Measurements from ENCODE around the gene TPPP. TPM values are rescaled to one million over a fixed set of nuclear protein-coding genes. Genes with fewer than 3 reads are reported as not detected.
A peak's percentile ranks its signal among the peaks of the same experiment; 100 is the strongest.

Gene TPPP
- polyA plus RNA-seq, 1 donor (not counting 4 experiments of a cell fraction or from before 2014, with no cell fraction given): 0.88 TPM

DNA sequence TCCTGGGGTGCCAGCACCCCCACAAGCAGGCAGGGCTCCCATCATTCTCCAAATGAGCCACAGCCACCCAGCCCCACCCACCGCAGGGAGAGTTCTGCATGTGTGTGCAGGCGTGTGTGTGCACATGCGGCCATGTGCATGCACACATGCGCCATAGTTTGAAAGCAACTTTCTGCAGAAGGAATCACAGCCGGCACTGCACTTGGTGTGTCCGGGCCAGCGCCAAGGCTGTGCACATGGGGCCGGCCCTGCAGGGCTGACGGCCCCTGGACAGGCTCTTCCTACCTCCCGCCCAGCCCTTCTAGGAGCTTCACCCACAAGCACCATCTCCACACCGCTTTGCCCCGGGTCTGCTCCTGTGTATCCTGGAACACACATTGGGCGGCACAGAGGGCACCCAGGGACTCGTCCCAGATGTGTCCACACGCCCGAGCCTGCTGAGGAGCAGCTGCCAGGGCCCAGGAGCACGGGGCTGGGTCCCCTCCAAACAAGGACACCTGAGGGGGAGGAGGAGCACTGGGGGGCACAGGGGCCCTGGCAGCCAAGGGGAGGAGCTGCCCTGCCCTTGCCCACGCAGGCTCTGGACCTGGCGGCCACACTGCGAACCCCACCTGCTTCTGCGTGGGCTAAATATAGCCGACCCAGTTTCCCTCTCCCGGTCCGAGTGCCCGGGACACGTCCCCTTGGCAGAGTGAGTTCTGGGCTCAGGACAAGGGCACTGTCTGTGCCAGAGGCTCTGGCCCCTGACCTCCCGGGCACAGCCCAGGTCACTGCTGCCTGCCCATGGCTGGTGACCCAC, 19.1 kb downstream of the TPPP start:
- Histone ChIP-seq H3K9me1 (ENCODE audit: control insufficient read depth, extremely low read depth, insufficient read depth, low read length) (no peaks in the 10 kb centered on the region), H3K36me3 (ENCODE audit: control insufficient read depth in 2 of 2, extremely low read depth in 1 of 2, insufficient read depth in 2 of 2, low read length in 2 of 2) (no peaks in the 10 kb centered on the region), H3K4me2 (ENCODE audit: control insufficient read depth, extremely low read depth, insufficient read depth, low read depth, low read length) (no peak overlapping the region), H3K9ac (ENCODE audit: control insufficient read depth, extremely low read depth, insufficient read depth, low read length) (no peak overlapping the region), H3K27ac (ENCODE audit: control insufficient read depth, insufficient read depth, low read length) (no peak overlapping the region), H4K20me1 (ENCODE audit: control insufficient read depth, extremely low read depth, insufficient read depth, low read length) (peaks cover 3% of the 10 kb centered on the region), H3K9me3 (ENCODE audit: control insufficient read depth, low read depth, low read length) (no peaks in the 10 kb centered on the region), H3K27me3 (ENCODE audit: control insufficient read depth, extremely low read depth, insufficient read depth, low read length) (peaks cover 29% of the 10 kb centered on the region), H3K4me1 (ENCODE audit: control insufficient read depth, extremely low read depth, insufficient read depth, low read length) (peaks cover 13% of the 10 kb centered on the region), H2AFZ (ENCODE audit: control insufficient read depth, low read length) (no peak overlapping the region), H3K4me3 (ENCODE audit: control insufficient read depth in 2 of 3, extremely low read depth in 1 of 3, insufficient read depth in 2 of 3, low read depth in 1 of 3, low read length in 3 of 3) (no peak overlapping the region), H3K79me2 (ENCODE audit: control insufficient read depth, insufficient read depth, low read length) (no peaks in the 10 kb centered on the region)
- DNase-seq (ENCODE audit: low read depth, low spot score) (no peak), FAIRE-seq (no peak)
- TF ChIP-seq EZH2 (IDR thresholded peaks at IDR 0.05; ENCODE audit: low read length): peak; percentile 61
- TF ChIP-seq, protein P1, sequence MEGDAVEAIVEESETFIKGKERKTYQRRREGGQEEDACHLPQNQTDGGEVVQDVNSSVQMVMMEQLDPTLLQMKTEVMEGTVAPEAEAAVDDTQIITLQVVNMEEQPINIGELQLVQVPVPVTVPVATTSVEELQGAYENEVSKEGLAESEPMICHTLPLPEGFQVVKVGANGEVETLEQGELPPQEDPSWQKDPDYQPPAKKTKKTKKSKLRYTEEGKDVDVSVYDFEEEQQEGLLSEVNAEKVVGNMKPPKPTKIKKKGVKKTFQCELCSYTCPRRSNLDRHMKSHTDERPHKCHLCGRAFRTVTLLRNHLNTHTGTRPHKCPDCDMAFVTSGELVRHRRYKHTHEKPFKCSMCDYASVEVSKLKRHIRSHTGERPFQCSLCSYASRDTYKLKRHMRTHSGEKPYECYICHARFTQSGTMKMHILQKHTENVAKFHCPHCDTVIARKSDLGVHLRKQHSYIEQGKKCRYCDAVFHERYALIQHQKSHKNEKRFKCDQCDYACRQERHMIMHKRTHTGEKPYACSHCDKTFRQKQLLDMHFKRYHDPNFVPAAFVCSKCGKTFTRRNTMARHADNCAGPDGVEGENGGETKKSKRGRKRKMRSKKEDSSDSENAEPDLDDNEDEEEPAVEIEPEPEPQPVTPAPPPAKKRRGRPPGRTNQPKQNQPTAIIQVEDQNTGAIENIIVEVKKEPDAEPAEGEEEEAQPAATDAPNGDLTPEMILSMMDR (optimal IDR thresholded peaks at IDR 0.05 in 1 of 3, IDR thresholded peaks at IDR 0.05 in 1 of 3, conservative IDR thresholded peaks at IDR 0.05 in 1 of 3; ENCODE audit: extremely low read depth in 1 of 3, insufficient read depth in 2 of 3, low read length in 3 of 3): no peak
- dilution Hi-C loops (cut with MboI; ENCODE audit: extremely low pct_ligation_motif_present, low sequenced_read_pairs): no loop called here

DNA sequence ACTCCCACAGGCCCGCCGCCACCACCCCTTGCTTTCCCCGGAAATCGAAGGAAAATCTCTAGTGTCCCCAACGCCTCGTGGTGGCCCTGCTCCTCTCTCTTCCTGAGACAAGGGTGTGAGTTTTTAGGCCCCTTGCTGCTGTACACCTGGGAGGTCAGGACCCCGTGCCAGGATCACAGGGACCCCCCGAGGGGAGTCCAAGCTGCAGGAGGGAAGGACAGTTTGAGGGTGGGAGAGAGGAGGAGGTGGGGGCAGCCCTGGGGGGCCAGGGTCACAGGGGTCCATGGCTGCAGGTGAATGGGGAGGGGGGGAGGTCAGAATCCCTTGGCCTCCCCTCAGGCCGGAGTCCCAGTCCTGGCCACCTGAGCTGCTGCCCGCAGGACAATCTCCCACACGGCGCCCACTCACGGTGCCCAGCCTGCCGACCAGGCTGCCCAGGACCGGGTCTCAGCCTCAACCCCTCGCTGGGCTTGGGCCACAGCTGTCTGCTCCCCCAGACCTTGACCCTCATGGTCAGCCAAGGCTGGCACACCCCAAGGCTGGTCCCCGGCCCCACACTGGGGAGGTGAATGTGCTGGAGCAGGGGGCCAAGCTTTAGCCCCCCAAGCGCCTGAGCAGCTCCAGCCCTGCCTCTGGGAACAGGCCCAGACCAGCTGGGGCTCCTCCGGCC, 19.9 kb downstream of the TPPP start:
- peaks cover 13% of the 10 kb centered on the region for H3K4me1 ChIP-seq (ENCODE audit: control insufficient read depth, extremely low read depth, insufficient read depth, low read length)
- dilution Hi-C loops (cut with MboI; ENCODE audit: extremely low pct_ligation_motif_present, low sequenced_read_pairs): no loop called here
- peak overlapping the region; percentile 56 for H3K9ac ChIP-seq (ENCODE audit: control insufficient read depth, extremely low read depth, insufficient read depth, low read length)
- peak overlapping the region; percentile 29 for H3K4me2 ChIP-seq (ENCODE audit: control insufficient read depth, extremely low read depth, insufficient read depth, low read depth, low read length)
- peaks cover 29% of the 10 kb centered on the region for H3K27me3 ChIP-seq (ENCODE audit: control insufficient read depth, extremely low read depth, insufficient read depth, low read length)
- H3K36me3 ChIP-seq (ENCODE audit: control insufficient read depth in 2 of 2, extremely low read depth in 1 of 2, insufficient read depth in 2 of 2, low read length in 2 of 2): peaks cover 2 to 5% of the 10 kb centered on the region in 2 experiments
- H3K4me3 ChIP-seq (ENCODE audit: control insufficient read depth in 2 of 3, extremely low read depth in 1 of 3, insufficient read depth in 2 of 3, low read depth in 1 of 3, low read length in 3 of 3): no peak overlapping the region
- FAIRE-seq: no peak
- H3K9me3 ChIP-seq (ENCODE audit: control insufficient read depth, low read depth, low read length): no peaks in the 10 kb centered on the region
- H3K79me2 ChIP-seq (ENCODE audit: control insufficient read depth, insufficient read depth, low read length): no peaks in the 10 kb centered on the region
- H3K27ac ChIP-seq (ENCODE audit: control insufficient read depth, insufficient read depth, low read length): no peak overlapping the region
- DNase-seq (ENCODE audit: low read depth, low spot score): no peak
- TF ChIP-seq, protein P1 (optimal IDR thresholded peaks at IDR 0.05 in 1 of 3, IDR thresholded peaks at IDR 0.05 in 1 of 3, conservative IDR thresholded peaks at IDR 0.05 in 1 of 3; ENCODE audit: extremely low read depth in 1 of 3, insufficient read depth in 2 of 3, low read length in 3 of 3): no peak
- no peak for TF ChIP-seq EZH2 (IDR thresholded peaks at IDR 0.05; ENCODE audit: low read length)
- H2AFZ ChIP-seq (ENCODE audit: control insufficient read depth, low read length): no peak overlapping the region
- no peaks in the 10 kb centered on the region for H3K9me1 ChIP-seq (ENCODE audit: control insufficient read depth, extremely low read depth, insufficient read depth, low read length)
- H4K20me1 ChIP-seq (ENCODE audit: control insufficient read depth, extremely low read depth, insufficient read depth, low read length): peaks cover 3% of the 10 kb centered on the region

All from keratinocyte (primary cell).